K562 (cell line): ENCODE measurements around the gene ZNF385D. TPM values are rescaled to one million over a fixed set of nuclear protein-coding genes. Genes with fewer than 3 reads are reported as not detected.

Experiments
- CBFA2T2 ChIP-seq: fragments of 450-650 bp; conservative IDR thresholded peaks from 2 replicates; pipeline ENCODE4 v1.6.1; 2017; ENCODE audit warnings: mild to moderate bottlenecking
- MCM3 ChIP-seq: fragments of 450-650 bp; IDR thresholded peaks from 2 replicates; pipeline ENCODE4 v1.6.1; 2016
- NEUROD1 ChIP-seq: fragments of 150-350 bp; IDR thresholded peaks from 2 replicates; pipeline ENCODE4 v1.6.1; 2014; ENCODE audit warnings: borderline replicate concordance, low read length, low read depth; ENCODE audit not compliant: partially characterized antibody
- NFXL1 ChIP-seq: fragments of 450-650 bp; formaldehyde crosslinking; IDR thresholded peaks from 2 replicates; pipeline ENCODE4 v1.4.0; 2021; ENCODE audit warnings: mild to moderate bottlenecking
- SETDB1 ChIP-seq: IDR thresholded peaks from one replicate; pipeline ENCODE4 v1.6.1; 2012; ENCODE audit warnings: low read length, control low read depth, inconsistent platforms
- polyA plus RNA-seq, 8 experiments: library from polyadenylated mRNA; depleted of rRNA in 4 of 8; stranded (reverse) in 5 of 8; unstranded in 3 of 8; fragments of >200 nt; fragmentation: Nextera tagmentation in 2 of 8; fragmentation: Illumina TruSeq in 1 of 8; extraction: Ambion mirVana in 2 of 8; extraction: Trizol in 1 of 8; gene quantifications; 2 replicates each; pipeline versions ENCODE4 v1.2.1 to v1.2.3, GENCODE V29; 2011 to 2014; ENCODE audit warnings: inconsistent platforms in 1 of 8, missing spikeins in 1 of 8
- total RNA-seq, 7 experiments: library from RNA; depleted of rRNA in 6 of 7; stranded (reverse); fragments of >200 nt in 6 of 7; fragmentation: Illumina TruSeq in 2 of 7; extraction: Trizol in 2 of 7; gene quantifications; 2 replicates each; pipeline versions ENCODE4 v1.2.1 to v1.2.3, GENCODE V29; 2011 to 2021; ENCODE audit warnings: low replicate concordance in 1 of 7
- TF ChIP-seq, protein P1 (sequence below): fragments of 250-450 bp; sonication (Bioruptor Pico); IDR thresholded peaks from 2 replicates; pipeline ENCODE4 v1.4.0; 2020
- TF ChIP-seq, protein P2 (sequence below): sonication (generic); formaldehyde crosslinking; IDR thresholded peaks from 2 replicates; pipeline ENCODE4 v1.8.0; 2023; ENCODE audit warnings: missing genetic modification reagents, mild to moderate bottlenecking, borderline replicate concordance
- TF ChIP-seq, protein P3 (sequence below): fragments of 450-650 bp; formaldehyde crosslinking; IDR thresholded peaks from 2 replicates; pipeline ENCODE4 v1.4.0; 2020; ENCODE audit warnings: mild to moderate bottlenecking, moderate library complexity
- TF ChIP-seq, protein P4 (sequence below): fragments of 250-450 bp; sonication (Bioruptor Pico); IDR thresholded peaks from 2 replicates; pipeline ENCODE4 v1.4.0; 2020; ENCODE audit warnings: mild to moderate bottlenecking, moderate library complexity, borderline replicate concordance
- TF ChIP-seq, protein P5 (sequence below): sonication (generic); formaldehyde crosslinking; IDR thresholded peaks from 2 replicates; pipeline ENCODE4 v1.4.0; 2020; ENCODE audit warnings: mild to moderate bottlenecking, missing genetic modification reagents

The ZNF385D gene
- total and polyA plus RNA-seq, 9 of the 15 experiments (the other 6 are each of a cell fraction or from before 2014, with no cell fraction given) = 0.14 to 1.7 (median 0.51) TPM

DNA sequence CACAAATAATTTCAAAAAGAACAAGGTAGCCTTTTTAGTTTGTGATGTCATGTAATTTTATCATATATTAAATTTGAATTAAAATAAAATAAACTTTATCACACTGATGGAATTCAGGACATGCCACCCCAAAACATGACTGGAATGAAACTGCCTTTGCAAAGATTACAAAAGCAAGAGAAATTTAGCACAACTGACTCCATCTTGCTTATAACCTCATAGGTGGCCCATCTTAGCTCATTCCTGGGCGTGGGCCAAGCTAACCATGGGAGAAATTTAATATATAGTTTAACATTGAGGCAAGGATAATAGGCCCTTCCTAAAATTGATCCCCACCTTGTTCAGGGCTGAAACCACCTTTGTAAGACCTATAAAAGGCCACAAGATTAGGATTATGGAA, 235.6 kb downstream of the ZNF385D start (continued):
- TF ChIP-seq, protein P1, sequence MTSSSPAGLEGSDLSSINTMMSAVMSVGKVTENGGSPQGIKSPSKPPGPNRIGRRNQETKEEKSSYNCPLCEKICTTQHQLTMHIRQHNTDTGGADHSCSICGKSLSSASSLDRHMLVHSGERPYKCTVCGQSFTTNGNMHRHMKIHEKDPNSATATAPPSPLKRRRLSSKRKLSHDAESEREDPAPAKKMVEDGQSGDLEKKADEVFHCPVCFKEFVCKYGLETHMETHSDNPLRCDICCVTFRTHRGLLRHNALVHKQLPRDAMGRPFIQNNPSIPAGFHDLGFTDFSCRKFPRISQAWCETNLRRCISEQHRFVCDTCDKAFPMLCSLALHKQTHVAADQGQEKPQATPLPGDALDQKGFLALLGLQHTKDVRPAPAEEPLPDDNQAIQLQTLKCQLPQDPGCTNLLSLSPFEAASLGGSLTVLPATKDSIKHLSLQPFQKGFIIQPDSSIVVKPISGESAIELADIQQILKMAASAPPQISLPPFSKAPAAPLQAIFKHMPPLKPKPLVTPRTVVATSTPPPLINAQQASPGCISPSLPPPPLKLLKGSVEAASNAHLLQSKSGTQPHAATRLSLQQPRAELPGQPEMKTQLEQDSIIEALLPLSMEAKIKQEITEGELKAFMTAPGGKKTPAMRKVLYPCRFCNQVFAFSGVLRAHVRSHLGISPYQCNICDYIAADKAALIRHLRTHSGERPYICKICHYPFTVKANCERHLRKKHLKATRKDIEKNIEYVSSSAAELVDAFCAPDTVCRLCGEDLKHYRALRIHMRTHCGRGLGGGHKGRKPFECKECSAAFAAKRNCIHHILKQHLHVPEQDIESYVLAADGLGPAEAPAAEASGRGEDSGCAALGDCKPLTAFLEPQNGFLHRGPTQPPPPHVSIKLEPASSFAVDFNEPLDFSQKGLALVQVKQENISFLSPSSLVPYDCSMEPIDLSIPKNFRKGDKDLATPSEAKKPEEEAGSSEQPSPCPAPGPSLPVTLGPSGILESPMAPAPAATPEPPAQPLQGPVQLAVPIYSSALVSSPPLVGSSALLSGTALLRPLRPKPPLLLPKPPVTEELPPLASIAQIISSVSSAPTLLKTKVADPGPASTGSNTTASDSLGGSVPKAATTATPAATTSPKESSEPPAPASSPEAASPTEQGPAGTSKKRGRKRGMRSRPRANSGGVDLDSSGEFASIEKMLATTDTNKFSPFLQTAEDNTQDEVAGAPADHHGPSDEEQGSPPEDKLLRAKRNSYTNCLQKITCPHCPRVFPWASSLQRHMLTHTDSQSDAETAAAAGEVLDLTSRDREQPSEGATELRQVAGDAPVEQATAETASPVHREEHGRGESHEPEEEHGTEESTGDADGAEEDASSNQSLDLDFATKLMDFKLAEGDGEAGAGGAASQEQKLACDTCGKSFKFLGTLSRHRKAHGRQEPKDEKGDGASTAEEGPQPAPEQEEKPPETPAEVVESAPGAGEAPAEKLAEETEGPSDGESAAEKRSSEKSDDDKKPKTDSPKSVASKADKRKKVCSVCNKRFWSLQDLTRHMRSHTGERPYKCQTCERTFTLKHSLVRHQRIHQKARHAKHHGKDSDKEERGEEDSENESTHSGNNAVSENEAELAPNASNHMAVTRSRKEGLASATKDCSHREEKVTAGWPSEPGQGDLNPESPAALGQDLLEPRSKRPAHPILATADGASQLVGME (CRISPR knock-in tag) = no peak
- TF ChIP-seq NEUROD1 = no peak
- no peak for TF ChIP-seq SETDB1
- TF ChIP-seq NFXL1 (CRISPR knock-in tag) = peak; percentile 83; the same call in 1 of the 2 replicates
- TF ChIP-seq, protein P2, sequence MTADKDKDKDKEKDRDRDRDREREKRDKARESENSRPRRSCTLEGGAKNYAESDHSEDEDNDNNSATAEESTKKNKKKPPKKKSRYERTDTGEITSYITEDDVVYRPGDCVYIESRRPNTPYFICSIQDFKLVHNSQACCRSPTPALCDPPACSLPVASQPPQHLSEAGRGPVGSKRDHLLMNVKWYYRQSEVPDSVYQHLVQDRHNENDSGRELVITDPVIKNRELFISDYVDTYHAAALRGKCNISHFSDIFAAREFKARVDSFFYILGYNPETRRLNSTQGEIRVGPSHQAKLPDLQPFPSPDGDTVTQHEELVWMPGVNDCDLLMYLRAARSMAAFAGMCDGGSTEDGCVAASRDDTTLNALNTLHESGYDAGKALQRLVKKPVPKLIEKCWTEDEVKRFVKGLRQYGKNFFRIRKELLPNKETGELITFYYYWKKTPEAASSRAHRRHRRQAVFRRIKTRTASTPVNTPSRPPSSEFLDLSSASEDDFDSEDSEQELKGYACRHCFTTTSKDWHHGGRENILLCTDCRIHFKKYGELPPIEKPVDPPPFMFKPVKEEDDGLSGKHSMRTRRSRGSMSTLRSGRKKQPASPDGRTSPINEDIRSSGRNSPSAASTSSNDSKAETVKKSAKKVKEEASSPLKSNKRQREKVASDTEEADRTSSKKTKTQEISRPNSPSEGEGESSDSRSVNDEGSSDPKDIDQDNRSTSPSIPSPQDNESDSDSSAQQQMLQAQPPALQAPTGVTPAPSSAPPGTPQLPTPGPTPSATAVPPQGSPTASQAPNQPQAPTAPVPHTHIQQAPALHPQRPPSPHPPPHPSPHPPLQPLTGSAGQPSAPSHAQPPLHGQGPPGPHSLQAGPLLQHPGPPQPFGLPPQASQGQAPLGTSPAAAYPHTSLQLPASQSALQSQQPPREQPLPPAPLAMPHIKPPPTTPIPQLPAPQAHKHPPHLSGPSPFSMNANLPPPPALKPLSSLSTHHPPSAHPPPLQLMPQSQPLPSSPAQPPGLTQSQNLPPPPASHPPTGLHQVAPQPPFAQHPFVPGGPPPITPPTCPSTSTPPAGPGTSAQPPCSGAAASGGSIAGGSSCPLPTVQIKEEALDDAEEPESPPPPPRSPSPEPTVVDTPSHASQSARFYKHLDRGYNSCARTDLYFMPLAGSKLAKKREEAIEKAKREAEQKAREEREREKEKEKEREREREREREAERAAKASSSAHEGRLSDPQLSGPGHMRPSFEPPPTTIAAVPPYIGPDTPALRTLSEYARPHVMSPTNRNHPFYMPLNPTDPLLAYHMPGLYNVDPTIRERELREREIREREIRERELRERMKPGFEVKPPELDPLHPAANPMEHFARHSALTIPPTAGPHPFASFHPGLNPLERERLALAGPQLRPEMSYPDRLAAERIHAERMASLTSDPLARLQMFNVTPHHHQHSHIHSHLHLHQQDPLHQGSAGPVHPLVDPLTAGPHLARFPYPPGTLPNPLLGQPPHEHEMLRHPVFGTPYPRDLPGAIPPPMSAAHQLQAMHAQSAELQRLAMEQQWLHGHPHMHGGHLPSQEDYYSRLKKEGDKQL = no peak
- TF ChIP-seq, protein P3, sequence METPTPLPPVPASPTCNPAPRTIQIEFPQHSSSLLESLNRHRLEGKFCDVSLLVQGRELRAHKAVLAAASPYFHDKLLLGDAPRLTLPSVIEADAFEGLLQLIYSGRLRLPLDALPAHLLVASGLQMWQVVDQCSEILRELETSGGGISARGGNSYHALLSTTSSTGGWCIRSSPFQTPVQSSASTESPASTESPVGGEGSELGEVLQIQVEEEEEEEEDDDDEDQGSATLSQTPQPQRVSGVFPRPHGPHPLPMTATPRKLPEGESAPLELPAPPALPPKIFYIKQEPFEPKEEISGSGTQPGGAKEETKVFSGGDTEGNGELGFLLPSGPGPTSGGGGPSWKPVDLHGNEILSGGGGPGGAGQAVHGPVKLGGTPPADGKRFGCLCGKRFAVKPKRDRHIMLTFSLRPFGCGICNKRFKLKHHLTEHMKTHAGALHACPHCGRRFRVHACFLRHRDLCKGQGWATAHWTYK (CRISPR knock-in tag) = peak; percentile 76; the same call in 1 of the 2 replicates
- TF ChIP-seq CBFA2T2 = no peak
- TF ChIP-seq MCM3 = no peak
- TF ChIP-seq, protein P4, sequence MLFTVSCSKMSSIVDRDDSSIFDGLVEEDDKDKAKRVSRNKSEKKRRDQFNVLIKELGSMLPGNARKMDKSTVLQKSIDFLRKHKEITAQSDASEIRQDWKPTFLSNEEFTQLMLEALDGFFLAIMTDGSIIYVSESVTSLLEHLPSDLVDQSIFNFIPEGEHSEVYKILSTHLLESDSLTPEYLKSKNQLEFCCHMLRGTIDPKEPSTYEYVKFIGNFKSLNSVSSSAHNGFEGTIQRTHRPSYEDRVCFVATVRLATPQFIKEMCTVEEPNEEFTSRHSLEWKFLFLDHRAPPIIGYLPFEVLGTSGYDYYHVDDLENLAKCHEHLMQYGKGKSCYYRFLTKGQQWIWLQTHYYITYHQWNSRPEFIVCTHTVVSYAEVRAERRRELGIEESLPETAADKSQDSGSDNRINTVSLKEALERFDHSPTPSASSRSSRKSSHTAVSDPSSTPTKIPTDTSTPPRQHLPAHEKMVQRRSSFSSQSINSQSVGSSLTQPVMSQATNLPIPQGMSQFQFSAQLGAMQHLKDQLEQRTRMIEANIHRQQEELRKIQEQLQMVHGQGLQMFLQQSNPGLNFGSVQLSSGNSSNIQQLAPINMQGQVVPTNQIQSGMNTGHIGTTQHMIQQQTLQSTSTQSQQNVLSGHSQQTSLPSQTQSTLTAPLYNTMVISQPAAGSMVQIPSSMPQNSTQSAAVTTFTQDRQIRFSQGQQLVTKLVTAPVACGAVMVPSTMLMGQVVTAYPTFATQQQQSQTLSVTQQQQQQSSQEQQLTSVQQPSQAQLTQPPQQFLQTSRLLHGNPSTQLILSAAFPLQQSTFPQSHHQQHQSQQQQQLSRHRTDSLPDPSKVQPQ (CRISPR knock-in tag) = no peak
- TF ChIP-seq, protein P5, sequence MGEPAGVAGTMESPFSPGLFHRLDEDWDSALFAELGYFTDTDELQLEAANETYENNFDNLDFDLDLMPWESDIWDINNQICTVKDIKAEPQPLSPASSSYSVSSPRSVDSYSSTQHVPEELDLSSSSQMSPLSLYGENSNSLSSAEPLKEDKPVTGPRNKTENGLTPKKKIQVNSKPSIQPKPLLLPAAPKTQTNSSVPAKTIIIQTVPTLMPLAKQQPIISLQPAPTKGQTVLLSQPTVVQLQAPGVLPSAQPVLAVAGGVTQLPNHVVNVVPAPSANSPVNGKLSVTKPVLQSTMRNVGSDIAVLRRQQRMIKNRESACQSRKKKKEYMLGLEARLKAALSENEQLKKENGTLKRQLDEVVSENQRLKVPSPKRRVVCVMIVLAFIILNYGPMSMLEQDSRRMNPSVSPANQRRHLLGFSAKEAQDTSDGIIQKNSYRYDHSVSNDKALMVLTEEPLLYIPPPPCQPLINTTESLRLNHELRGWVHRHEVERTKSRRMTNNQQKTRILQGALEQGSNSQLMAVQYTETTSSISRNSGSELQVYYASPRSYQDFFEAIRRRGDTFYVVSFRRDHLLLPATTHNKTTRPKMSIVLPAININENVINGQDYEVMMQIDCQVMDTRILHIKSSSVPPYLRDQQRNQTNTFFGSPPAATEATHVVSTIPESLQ (CRISPR knock-in tag) = no peak
